ENCODE measurements around the gene ATP13A5. TPM values are rescaled to one million over a fixed set of nuclear protein-coding genes. Genes with fewer than 3 reads are reported as not detected.

The ATP13A5 gene
- total and polyA plus RNA-seq, 8 donors, result 0.55 to 2.0 TPM; not detected in 6

DNA sequence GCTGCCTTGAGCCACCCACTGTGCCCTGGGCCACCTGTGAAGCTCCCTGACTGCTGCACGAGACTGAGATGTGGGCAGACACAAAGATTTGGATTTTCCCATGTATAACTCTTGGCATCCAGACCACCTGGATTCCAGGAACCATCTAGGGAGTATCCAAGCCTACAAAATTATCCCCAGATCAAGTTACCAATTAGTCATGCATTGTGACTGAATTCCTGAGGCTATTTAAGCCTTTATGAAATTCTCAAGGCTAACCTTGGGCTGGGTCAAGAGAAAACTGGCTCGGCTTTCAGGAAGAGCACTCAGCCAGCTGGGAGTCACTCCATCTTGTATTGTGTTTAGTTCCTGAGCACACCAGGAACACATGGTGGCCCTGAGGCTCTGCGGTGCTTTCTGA, 13.3 kb upstream of the ATP13A5 start:
- TF ChIP-seq POLR2AphosphoS5 (IDR thresholded peaks at IDR 0.05) (no peak), POLR2A (IDR thresholded peaks at IDR 0.05) (no peak), EP300 (IDR thresholded peaks at IDR 0.05) (no peak)
- TF ChIP-seq, protein P1, sequence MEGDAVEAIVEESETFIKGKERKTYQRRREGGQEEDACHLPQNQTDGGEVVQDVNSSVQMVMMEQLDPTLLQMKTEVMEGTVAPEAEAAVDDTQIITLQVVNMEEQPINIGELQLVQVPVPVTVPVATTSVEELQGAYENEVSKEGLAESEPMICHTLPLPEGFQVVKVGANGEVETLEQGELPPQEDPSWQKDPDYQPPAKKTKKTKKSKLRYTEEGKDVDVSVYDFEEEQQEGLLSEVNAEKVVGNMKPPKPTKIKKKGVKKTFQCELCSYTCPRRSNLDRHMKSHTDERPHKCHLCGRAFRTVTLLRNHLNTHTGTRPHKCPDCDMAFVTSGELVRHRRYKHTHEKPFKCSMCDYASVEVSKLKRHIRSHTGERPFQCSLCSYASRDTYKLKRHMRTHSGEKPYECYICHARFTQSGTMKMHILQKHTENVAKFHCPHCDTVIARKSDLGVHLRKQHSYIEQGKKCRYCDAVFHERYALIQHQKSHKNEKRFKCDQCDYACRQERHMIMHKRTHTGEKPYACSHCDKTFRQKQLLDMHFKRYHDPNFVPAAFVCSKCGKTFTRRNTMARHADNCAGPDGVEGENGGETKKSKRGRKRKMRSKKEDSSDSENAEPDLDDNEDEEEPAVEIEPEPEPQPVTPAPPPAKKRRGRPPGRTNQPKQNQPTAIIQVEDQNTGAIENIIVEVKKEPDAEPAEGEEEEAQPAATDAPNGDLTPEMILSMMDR (IDR thresholded peaks at IDR 0.05), result no peak
- DNase-seq, result no peak
- Histone ChIP-seq H3K4me3 (no peak overlapping the region), H3K27me3 (peaks cover 0 to 6% (median 0%) of the 10 kb centered on the region in 3 donors), H3K4me1 (no peaks in the 10 kb centered on the region), H3K36me3 (no peaks in the 10 kb centered on the region), H3K27ac (no peak overlapping the region), H3K9me3 (no peaks in the 10 kb centered on the region)
- 65 to 86% (median 77%) methylated on average over 3 of the region's 3 CpGs for WGBS, 5 donors
- intact Hi-C loops (cut with DNase I; ENCODE audit: low total_unique reads), result no loop called here

DNA sequence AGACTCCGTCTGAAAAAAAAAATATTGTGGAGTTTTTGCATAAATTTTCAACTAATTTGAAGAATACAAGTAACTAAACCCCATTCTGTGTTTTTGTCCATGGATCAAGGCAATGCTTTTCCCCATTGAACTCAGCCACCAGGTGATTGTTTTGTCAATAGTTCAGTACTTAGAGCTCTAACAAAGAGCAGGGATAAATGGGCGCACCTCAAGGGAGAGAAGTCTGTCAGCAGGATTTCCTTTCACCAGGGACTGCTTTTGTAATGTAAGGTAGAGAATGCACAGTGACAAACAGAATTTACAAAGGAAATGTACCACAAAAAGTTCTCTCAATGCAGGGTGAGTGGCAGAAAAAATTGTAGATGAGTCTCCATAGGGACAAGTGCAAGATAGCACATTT, 10.8 kb upstream of the ATP13A5 start:
- no peaks in the 10 kb centered on the region for H3K36me3 ChIP-seq
- DNase-seq, result no peak
- H3K4me1 ChIP-seq, result no peaks in the 10 kb centered on the region
- no peak overlapping the region for H3K4me3 ChIP-seq
- 75 to 89% (median 78%) methylated on average over 2 of the region's 2 CpGs for WGBS, 5 donors
- intact Hi-C loops (cut with DNase I; ENCODE audit: low total_unique reads), result no loop called here
- no peak for TF ChIP-seq POLR2A (IDR thresholded peaks at IDR 0.05)
- TF ChIP-seq EP300 (IDR thresholded peaks at IDR 0.05), result no peak
- TF ChIP-seq, protein P1 (IDR thresholded peaks at IDR 0.05), result no peak
- TF ChIP-seq POLR2AphosphoS5 (IDR thresholded peaks at IDR 0.05), result no peak
- no peaks in the 10 kb centered on the region for H3K9me3 ChIP-seq
- no peak overlapping the region for H3K27ac ChIP-seq
- H3K27me3 ChIP-seq, result peaks cover 0 to 6% (median 0%) of the 10 kb centered on the region in 3 donors

DNA sequence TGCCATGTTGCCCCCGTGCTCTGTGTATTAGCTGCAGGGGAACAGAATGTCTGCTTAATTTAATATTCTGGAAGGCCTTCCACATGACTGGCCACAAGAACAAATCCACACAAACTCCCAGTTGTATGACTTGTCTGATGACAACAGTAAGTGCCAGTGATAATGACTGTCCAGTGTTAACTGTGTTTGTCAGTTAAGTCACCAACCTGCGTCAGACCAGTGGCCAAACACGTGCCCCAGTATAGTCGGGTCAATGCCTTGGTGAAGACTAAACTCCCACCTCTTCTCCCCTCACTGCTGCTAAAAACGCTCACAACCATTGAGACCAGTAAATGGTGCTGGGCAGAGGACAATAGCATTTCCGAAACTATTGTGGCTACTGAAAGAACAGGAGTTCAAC, 9.8 kb upstream of the ATP13A5 start:
- Histone ChIP-seq H3K9me3 (no peaks in the 10 kb centered on the region), H3K27ac (no peak overlapping the region), H3K4me1 (no peaks in the 10 kb centered on the region), H3K36me3 (no peaks in the 10 kb centered on the region), H3K4me3 (no peak overlapping the region), H3K27me3 (peaks cover 0 to 6% (median 0%) of the 10 kb centered on the region in 3 donors)
- intact Hi-C loops (cut with DNase I; ENCODE audit: low total_unique reads), result no loop called here
- 85 to 92% (median 87%) methylated on average over 6 of the region's 6 CpGs for WGBS, 5 donors
- DNase-seq, result no peak
- no peak for TF ChIP-seq POLR2A (IDR thresholded peaks at IDR 0.05)
- TF ChIP-seq EP300 (IDR thresholded peaks at IDR 0.05), result no peak
- no peak for TF ChIP-seq POLR2AphosphoS5 (IDR thresholded peaks at IDR 0.05)
- TF ChIP-seq, protein P1 (IDR thresholded peaks at IDR 0.05), result no peak

DNA sequence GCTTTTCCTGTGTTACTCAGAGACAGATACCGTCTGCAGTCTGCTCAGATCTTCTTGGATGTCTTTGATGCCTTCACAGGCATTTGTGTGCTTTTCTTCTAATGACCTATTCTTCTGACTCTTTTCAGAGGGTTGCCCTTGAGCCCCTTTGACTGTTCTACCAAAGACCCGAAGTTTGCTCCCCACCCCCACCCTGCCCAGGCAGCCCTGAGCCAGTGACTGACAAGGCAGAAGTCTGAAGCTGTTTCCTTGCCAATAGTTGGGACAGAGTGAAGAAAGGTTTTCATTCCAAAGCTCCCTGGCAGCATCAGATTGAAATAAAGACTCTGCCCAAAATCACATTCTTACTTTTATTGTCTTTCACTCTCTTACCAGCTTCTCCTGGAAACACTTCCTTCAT, 9.0 kb upstream of the ATP13A5 start:
- WGBS, 5 donors, result 40 to 60% (median 54%) methylated on average over 2 of the region's 2 CpGs
- Histone ChIP-seq H3K4me1 (no peaks in the 10 kb centered on the region), H3K36me3 (no peaks in the 10 kb centered on the region), H3K4me3 (no peak overlapping the region), H3K27ac (no peak overlapping the region), H3K27me3 (peaks cover 0 to 6% (median 0%) of the 10 kb centered on the region in 3 donors), H3K9me3 (no peaks in the 10 kb centered on the region)
- TF ChIP-seq, protein P1 (IDR thresholded peaks at IDR 0.05), result no peak
- no peak for TF ChIP-seq POLR2AphosphoS5 (IDR thresholded peaks at IDR 0.05)
- no peak for TF ChIP-seq POLR2A (IDR thresholded peaks at IDR 0.05)
- TF ChIP-seq EP300 (IDR thresholded peaks at IDR 0.05), result no peak
- intact Hi-C loops (cut with DNase I; ENCODE audit: low total_unique reads), result no loop called here
- no peak for DNase-seq
